ENCODE results near the gene TRIM71.
"Not testable (repeated sequence)": the region's sequence is repeated elsewhere in the genome, so short reads cannot be mapped to it uniquely, and the experiment has no call there.

TRIM71 gene

GRCh38 chr3:32817558-32818228, at the start of gene TRIM71:
Gene TRIM71, plus strand, starts transcription at chr3:32817997. Its CDS starts 84 bp downstream, at chr3:32818081.
- no peak for DNase-seq

- DNase-seq, result peak in 1 of 2 experiments; percentile 2
These were observed 39.4 kb upstream of the TRIM71 start for GRCh38 chr3:32778389-32778788.

- no peak for DNase-seq
These were observed 37.6 kb upstream of the TRIM71 start for GRCh38 chr3:32780071-32780734.

GRCh38 chr3:32780735-32781210, 37.0 kb upstream of the TRIM71 start:
- DNase-seq, result peak; percentile 29 to 57

- DNase-seq, result peak; percentile 75 to 89
These were observed 36.4 kb upstream of the TRIM71 start for GRCh38 chr3:32781211-32781968.

- DNase-seq, result not testable (repeated sequence)
These were observed 35.9 kb upstream of the TRIM71 start for GRCh38 chr3:32781969-32782270.

- DNase-seq, result no peak
These were observed 35.4 kb upstream of the TRIM71 start for GRCh38 chr3:32782407-32782806.

- DNase-seq, result no peak
These were observed 26.0 kb upstream of the TRIM71 start for GRCh38 chr3:32791833-32792232.

- no peak for DNase-seq
These were observed 23.1 kb upstream of the TRIM71 start for GRCh38 chr3:32794487-32795308.

- not testable (repeated sequence) for DNase-seq
These were observed 21.3 kb upstream of the TRIM71 start for GRCh38 chr3:32796384-32796950.

- DNase-seq, result no peak
These were observed 20.0 kb upstream of the TRIM71 start for GRCh38 chr3:32797776-32798175.

GRCh38 chr3:32801440-32801839, 16.4 kb upstream of the TRIM71 start:
- not testable (repeated sequence) for DNase-seq

- no peak for DNase-seq
These were observed 4.6 kb upstream of the TRIM71 start for GRCh38 chr3:32813180-32813579.

GRCh38 chr3:32814361-32814760, 3.4 kb upstream of the TRIM71 start:
- DNase-seq, result no peak

GRCh38 chr3:32815841-32816438, 1.9 kb upstream of the TRIM71 start:
- no peak for DNase-seq

GRCh38 chr3:32816439-32817256, 1.1 kb upstream of the TRIM71 start:
- DNase-seq, result no peak

GRCh38 chr3:32817257-32817557, 590 bp upstream of the TRIM71 start:
- no peak for DNase-seq

- DNase-seq, result no peak
These were observed 602 bp downstream of the TRIM71 start for GRCh38 chr3:32818229-32818969.

GRCh38 chr3:32818970-32819511, 1.2 kb downstream of the TRIM71 start:
- no peak for DNase-seq
